GM12801 (cell line): ENCODE measurements around the gene HAGH.

Source experiments
- CTCF ChIP-seq: IDR thresholded peaks from one replicate; pipeline ENCODE4 v1.5.1; 2011; ENCODE audit warnings: control low read depth; ENCODE audit not compliant: insufficient read length; ENCODE audit errors: extremely low read depth

HAGH gene

GRCh38 chr16:1781758-1782407 lies 44.7 kb downstream of the HAGH start:
- TF ChIP-seq CTCF: no peak

- TF ChIP-seq CTCF: no peak
Measured at GRCh38 chr16:1781254-1781653, 45.4 kb downstream of the HAGH start.

GRCh38 chr16:1780677-1781072 lies 46.0 kb downstream of the HAGH start:
- TF ChIP-seq CTCF: no peak

GRCh38 chr16:1779741-1780676 lies 46.6 kb downstream of the HAGH start:
- TF ChIP-seq CTCF: no peak

GRCh38 chr16:1779234-1779701 lies 47.4 kb downstream of the HAGH start:
- no peak for TF ChIP-seq CTCF

GRCh38 chr16:1778200-1779179 lies 48.1 kb downstream of the HAGH start:
- no peak for TF ChIP-seq CTCF
